ENCODE measurements around the gene TSPAN12. TPM values are rescaled to one million over a fixed set of nuclear protein-coding genes. Genes with fewer than 3 reads are reported as not detected.

Gene TSPAN12
- polyA plus RNA-seq, 1 donor from 2014 or later: 2.2 TPM

GRCh38 chr7:120877701-120878100 is 19.8 kb upstream of the TSPAN12 start:
- Histone ChIP-seq H3K79me2 (replicated peaks; ENCODE audit: insufficient read depth, low read length) (no peaks in the 10 kb centered on the region), H3K4me2 (ENCODE audit: low read length) (no peak overlapping the region), H3K9me2 (ENCODE audit: insufficient read depth, low read length) (no peaks in the 10 kb centered on the region), H4K20me1 (ENCODE audit: insufficient read depth) (no peaks in the 10 kb centered on the region), H3K27ac (ENCODE audit: low read length) (no peak overlapping the region), H3K9me3 (ENCODE audit: low read length) (no peaks in the 10 kb centered on the region), H3F3A (ENCODE audit: insufficient read depth, low read length, poor library complexity, severe bottlenecking) (no peaks in the 10 kb centered on the region), H2AFZ (ENCODE audit: low read depth, low read length) (no peak overlapping the region), H3K9ac (ENCODE audit: low read length) (no peak overlapping the region), H3K4me3 (ENCODE audit: low read length) (no peak overlapping the region), H3K36me3 (ENCODE audit: insufficient read depth, low read length) (no peaks in the 10 kb centered on the region), H3K27me3 (ENCODE audit: insufficient read depth, low read depth, low read length) (no peaks in the 10 kb centered on the region)
- TF ChIP-seq, protein P1, sequence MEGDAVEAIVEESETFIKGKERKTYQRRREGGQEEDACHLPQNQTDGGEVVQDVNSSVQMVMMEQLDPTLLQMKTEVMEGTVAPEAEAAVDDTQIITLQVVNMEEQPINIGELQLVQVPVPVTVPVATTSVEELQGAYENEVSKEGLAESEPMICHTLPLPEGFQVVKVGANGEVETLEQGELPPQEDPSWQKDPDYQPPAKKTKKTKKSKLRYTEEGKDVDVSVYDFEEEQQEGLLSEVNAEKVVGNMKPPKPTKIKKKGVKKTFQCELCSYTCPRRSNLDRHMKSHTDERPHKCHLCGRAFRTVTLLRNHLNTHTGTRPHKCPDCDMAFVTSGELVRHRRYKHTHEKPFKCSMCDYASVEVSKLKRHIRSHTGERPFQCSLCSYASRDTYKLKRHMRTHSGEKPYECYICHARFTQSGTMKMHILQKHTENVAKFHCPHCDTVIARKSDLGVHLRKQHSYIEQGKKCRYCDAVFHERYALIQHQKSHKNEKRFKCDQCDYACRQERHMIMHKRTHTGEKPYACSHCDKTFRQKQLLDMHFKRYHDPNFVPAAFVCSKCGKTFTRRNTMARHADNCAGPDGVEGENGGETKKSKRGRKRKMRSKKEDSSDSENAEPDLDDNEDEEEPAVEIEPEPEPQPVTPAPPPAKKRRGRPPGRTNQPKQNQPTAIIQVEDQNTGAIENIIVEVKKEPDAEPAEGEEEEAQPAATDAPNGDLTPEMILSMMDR (IDR thresholded peaks at IDR 0.05; ENCODE audit: poor library complexity, severe bottlenecking): no peak
- TF ChIP-seq TAF1 (IDR thresholded peaks at IDR 0.05; ENCODE audit: low read depth) (no peak), POLR2AphosphoS5 (IDR thresholded peaks at IDR 0.05) (no peak), EZH2 (IDR thresholded peaks at IDR 0.05; ENCODE audit: borderline replicate concordance, insufficient read depth, low read length, poor library complexity, severe bottlenecking) (no peak), MXI1 (conservative IDR thresholded peaks at IDR 0.05; ENCODE audit: poor library complexity, severe bottlenecking) (no peak), REST (IDR thresholded peaks at IDR 0.05; ENCODE audit: borderline replicate concordance) (no peak), RAD21 (conservative IDR thresholded peaks at IDR 0.05) (no peak), SMC3 (conservative IDR thresholded peaks at IDR 0.05; ENCODE audit: poor library complexity) (no peak), EP300 (conservative IDR thresholded peaks at IDR 0.05; ENCODE audit: poor library complexity, severe bottlenecking) (no peak)

DNA sequence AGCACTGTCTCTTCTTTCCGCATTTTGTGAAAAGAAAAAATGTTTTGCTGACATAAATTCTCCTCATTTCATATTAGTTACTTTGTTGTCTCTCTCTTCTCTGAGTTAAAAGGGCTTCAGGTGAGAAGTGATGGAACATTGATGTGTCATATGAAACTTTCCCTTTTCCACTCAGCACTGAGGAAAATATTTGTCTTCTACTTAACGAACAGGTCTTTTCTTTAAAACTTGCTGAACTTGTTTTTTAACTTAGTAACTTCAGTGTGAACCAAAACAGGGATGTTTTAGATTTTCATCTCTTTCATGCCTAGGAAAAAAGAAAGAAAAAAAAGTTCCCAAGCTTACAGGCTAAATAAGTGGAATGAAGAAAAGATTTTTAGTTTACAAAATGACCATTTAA is 19.0 kb upstream of the TSPAN12 start:
- Histone ChIP-seq H3K27me3 (ENCODE audit: insufficient read depth, low read depth, low read length) (no peaks in the 10 kb centered on the region), H3K9me3 (ENCODE audit: low read length) (no peaks in the 10 kb centered on the region)
- no peak for TF ChIP-seq SMC3 (conservative IDR thresholded peaks at IDR 0.05; ENCODE audit: poor library complexity)
- no peak for TF ChIP-seq EP300 (conservative IDR thresholded peaks at IDR 0.05; ENCODE audit: poor library complexity, severe bottlenecking)
- no peak for TF ChIP-seq RAD21 (conservative IDR thresholded peaks at IDR 0.05)

DNA sequence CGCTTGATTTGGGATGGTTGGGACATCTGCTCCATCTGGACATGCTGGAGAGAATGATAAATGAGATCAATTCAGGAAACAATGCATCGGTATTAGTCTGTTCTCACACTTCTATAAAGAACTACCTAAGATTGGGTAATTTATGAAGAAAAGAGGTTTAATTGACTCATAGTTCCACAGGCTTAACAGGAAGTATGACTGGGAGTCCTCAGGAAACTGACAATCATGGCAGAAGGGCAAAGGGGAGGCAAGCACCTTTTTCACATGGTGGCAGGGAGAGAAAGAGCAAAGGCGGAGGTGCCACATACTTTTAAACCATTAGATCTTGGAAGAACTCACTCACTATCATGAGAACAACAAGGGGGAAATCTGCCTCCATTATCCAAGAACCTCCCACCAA is 16.8 kb upstream of the TSPAN12 start:
- no peak overlapping the region for H3K27ac ChIP-seq (ENCODE audit: low read length)
- no peak overlapping the region for H2AFZ ChIP-seq (ENCODE audit: low read depth, low read length)
- H3K27me3 ChIP-seq (ENCODE audit: insufficient read depth, low read depth, low read length): no peaks in the 10 kb centered on the region
- H4K20me1 ChIP-seq (ENCODE audit: insufficient read depth): no peaks in the 10 kb centered on the region
- no peaks in the 10 kb centered on the region for H3K79me2 ChIP-seq (replicated peaks; ENCODE audit: insufficient read depth, low read length)
- TF ChIP-seq EP300 (conservative IDR thresholded peaks at IDR 0.05; ENCODE audit: poor library complexity, severe bottlenecking): no peak
- TF ChIP-seq, protein P1 (IDR thresholded peaks at IDR 0.05; ENCODE audit: poor library complexity, severe bottlenecking): no peak
- no peak for TF ChIP-seq SMC3 (conservative IDR thresholded peaks at IDR 0.05; ENCODE audit: poor library complexity)
- TF ChIP-seq TAF1 (IDR thresholded peaks at IDR 0.05; ENCODE audit: low read depth): no peak
- TF ChIP-seq MXI1 (conservative IDR thresholded peaks at IDR 0.05; ENCODE audit: poor library complexity, severe bottlenecking): no peak
- TF ChIP-seq RAD21 (conservative IDR thresholded peaks at IDR 0.05): no peak
- no peak for TF ChIP-seq EZH2 (IDR thresholded peaks at IDR 0.05; ENCODE audit: borderline replicate concordance, insufficient read depth, low read length, poor library complexity, severe bottlenecking)
- TF ChIP-seq POLR2AphosphoS5 (IDR thresholded peaks at IDR 0.05): no peak
- TF ChIP-seq REST (IDR thresholded peaks at IDR 0.05; ENCODE audit: borderline replicate concordance): no peak
- H3K36me3 ChIP-seq (ENCODE audit: insufficient read depth, low read length): no peaks in the 10 kb centered on the region
- no peak overlapping the region for H3K4me3 ChIP-seq (ENCODE audit: low read length)
- no peak overlapping the region for H3K4me2 ChIP-seq (ENCODE audit: low read length)
- H3K9me3 ChIP-seq (ENCODE audit: low read length): no peaks in the 10 kb centered on the region
- no peaks in the 10 kb centered on the region for H3K9me2 ChIP-seq (ENCODE audit: insufficient read depth, low read length)
- no peak overlapping the region for H3K9ac ChIP-seq (ENCODE audit: low read length)
- H3F3A ChIP-seq (ENCODE audit: insufficient read depth, low read length, poor library complexity, severe bottlenecking): no peaks in the 10 kb centered on the region

More for the DNA sequence above, 19.0 kb upstream of the TSPAN12 start:
- Histone ChIP-seq H3K36me3 (ENCODE audit: insufficient read depth, low read length) (no peaks in the 10 kb centered on the region), H2AFZ (ENCODE audit: low read depth, low read length) (no peak overlapping the region), H3K9me2 (ENCODE audit: insufficient read depth, low read length) (no peaks in the 10 kb centered on the region), H4K20me1 (ENCODE audit: insufficient read depth) (no peaks in the 10 kb centered on the region), H3K79me2 (replicated peaks; ENCODE audit: insufficient read depth, low read length) (no peaks in the 10 kb centered on the region), H3K4me3 (ENCODE audit: low read length) (no peak overlapping the region), H3K4me2 (ENCODE audit: low read length) (no peak overlapping the region), H3K27ac (ENCODE audit: low read length) (no peak overlapping the region), H3K9ac (ENCODE audit: low read length) (no peak overlapping the region), H3F3A (ENCODE audit: insufficient read depth, low read length, poor library complexity, severe bottlenecking) (no peaks in the 10 kb centered on the region)
